SK-N-SH treated with all-trans-retinoic acid at 6 μM for 48 hours (cell line): ENCODE measurements around the gene NHEJ1.

Experiments
- ATAC-seq: fragments of 200-7000 bp; cut with Tn5 transposase; 3 replicates; pipeline ENCODE4 v1.9.1; 2020; ENCODE audit warnings: mild to moderate bottlenecking, moderate library complexity
- ARNTL ChIP-seq: fragments of 450-650 bp; formaldehyde crosslinking; IDR thresholded peaks from 2 replicates; pipeline ENCODE4 v1.5.0; 2020; ENCODE audit warnings: low read depth, mild to moderate bottlenecking, moderate library complexity, borderline replicate concordance
- BACH2 ChIP-seq: fragments of 250-450 bp; sonication (Bioruptor Pico); IDR thresholded peaks from 2 replicates; pipeline ENCODE4 v1.9.0; 2021; ENCODE audit warnings: mild to moderate bottlenecking, borderline replicate concordance
- CREB5 ChIP-seq: fragments of 250-450 bp; sonication (Bioruptor Pico); IDR thresholded peaks from 2 replicates; pipeline ENCODE4 v1.5.1; 2020; ENCODE audit warnings: low read depth, mild to moderate bottlenecking, moderate library complexity
- CSDC2 ChIP-seq: fragments of 250-450 bp; sonication (Bioruptor Pico); IDR thresholded peaks from 2 replicates; pipeline ENCODE4 v1.5.0; 2020; ENCODE audit warnings: mild to moderate bottlenecking, moderate library complexity
- ESRRG ChIP-seq: fragments of 250-450 bp; sonication (Bioruptor Pico); IDR thresholded peaks from 2 replicates; pipeline ENCODE4 v1.6.1; 2021; ENCODE audit warnings: mild to moderate bottlenecking
- GLIS3 ChIP-seq: fragments of 250-450 bp; sonication (Bioruptor Pico); IDR thresholded peaks from 2 replicates; pipeline ENCODE4 v1.5.0; 2020; ENCODE audit warnings: mild to moderate bottlenecking, moderate library complexity
- ISL1 ChIP-seq: fragments of 250-450 bp; sonication (Bioruptor Pico); IDR thresholded peaks from 2 replicates; pipeline ENCODE4 v2.1.2; 2022; ENCODE audit warnings: mild to moderate bottlenecking, moderate library complexity
- OSR1 ChIP-seq: fragments of 250-450 bp; sonication (Bioruptor Pico); IDR thresholded peaks from 2 replicates; pipeline ENCODE4 v1.8.0; 2022; ENCODE audit warnings: moderate library complexity, mild to moderate bottlenecking, inconsistent platforms
- PATZ1 ChIP-seq: fragments of 250-450 bp; sonication (Bioruptor Pico); IDR thresholded peaks from 2 replicates; pipeline ENCODE4 v1.8.0; 2020; ENCODE audit warnings: mild to moderate bottlenecking, moderate library complexity, borderline replicate concordance
- POU6F1 ChIP-seq: fragments of 250-450 bp; sonication (Bioruptor Pico); IDR thresholded peaks from 2 replicates; pipeline ENCODE4 v1.8.0; 2021; ENCODE audit warnings: low read depth, mild to moderate bottlenecking, moderate library complexity, borderline replicate concordance
- PPARA ChIP-seq: fragments of 250-450 bp; sonication (Bioruptor Pico); IDR thresholded peaks from 2 replicates; pipeline ENCODE4 v1.5.0; 2020; ENCODE audit warnings: mild to moderate bottlenecking, borderline replicate concordance
- RARB ChIP-seq: fragments of 250-450 bp; sonication (Bioruptor Pico); IDR thresholded peaks from 2 replicates; pipeline ENCODE4 v1.8.0; 2021; ENCODE audit warnings: mild to moderate bottlenecking, moderate library complexity
- SNAI2 ChIP-seq: fragments of 250-450 bp; sonication (Bioruptor Pico); IDR thresholded peaks from 2 replicates; pipeline ENCODE4 v1.5.0; 2020; ENCODE audit warnings: mild to moderate bottlenecking, moderate library complexity
- TCF4 ChIP-seq: fragments of 250-450 bp; sonication (Bioruptor Pico); IDR thresholded peaks from 2 replicates; pipeline ENCODE4 v1.8.0; 2021; ENCODE audit warnings: mild to moderate bottlenecking, moderate library complexity, borderline replicate concordance
- TOX ChIP-seq: fragments of 250-450 bp; sonication (Bioruptor Pico); IDR thresholded peaks from 2 replicates; pipeline ENCODE4 v1.8.0; 2021; ENCODE audit warnings: mild to moderate bottlenecking, moderate library complexity, borderline replicate concordance
- TSHZ2 ChIP-seq: fragments of 250-450 bp; sonication (Bioruptor Pico); IDR thresholded peaks from 2 replicates; pipeline ENCODE4 v1.5.0; 2020; ENCODE audit warnings: mild to moderate bottlenecking, moderate library complexity
- ZC3H10 ChIP-seq: fragments of 250-450 bp; sonication (Bioruptor Pico); IDR thresholded peaks from 2 replicates; pipeline ENCODE4 v1.5.1; 2021; ENCODE audit warnings: mild to moderate bottlenecking, moderate library complexity
- ZFP3 ChIP-seq: fragments of 250-450 bp; sonication (Bioruptor Pico); IDR thresholded peaks from 2 replicates; pipeline ENCODE4 v1.5.0; 2020; ENCODE audit warnings: mild to moderate bottlenecking, moderate library complexity
- ZFP30 ChIP-seq: fragments of 450-650 bp; formaldehyde crosslinking; IDR thresholded peaks from 2 replicates; pipeline ENCODE4 v1.5.0; 2022; ENCODE audit warnings: mild to moderate bottlenecking, moderate library complexity
- ZNF565 ChIP-seq: fragments of 450-650 bp; formaldehyde crosslinking; conservative IDR thresholded peaks from 2 replicates; pipeline ENCODE4 v1.5.0; 2020; ENCODE audit warnings: low read depth, mild to moderate bottlenecking, moderate library complexity
- ZNF70 ChIP-seq: fragments of 450-650 bp; formaldehyde crosslinking; IDR thresholded peaks from 2 replicates; pipeline ENCODE4 v1.5.0; 2020; ENCODE audit warnings: mild to moderate bottlenecking, moderate library complexity
- TF ChIP-seq, protein P1 (sequence below): fragments of 250-450 bp; sonication (Bioruptor Pico); IDR thresholded peaks from 2 replicates; pipeline ENCODE4 v1.5.1; 2021; ENCODE audit warnings: mild to moderate bottlenecking, moderate library complexity

NHEJ1 gene

GRCh38 chr2:219155054-219155644, 5.5 kb downstream of the NHEJ1 start:
- TF ChIP-seq ZC3H10 (CRISPR knock-in tag) = no peak
- TF ChIP-seq TSHZ2 (CRISPR knock-in tag) = no peak
- no peak for TF ChIP-seq ZNF70
- TF ChIP-seq CSDC2 (CRISPR knock-in tag) = no peak
- TF ChIP-seq TOX = no peak
- no peak for TF ChIP-seq PPARA (CRISPR knock-in tag)
- TF ChIP-seq OSR1 (CRISPR knock-in tag) = no peak
- no peak for TF ChIP-seq ARNTL (CRISPR knock-in tag)
- no peak for TF ChIP-seq ISL1 (CRISPR knock-in tag)
- no peak for TF ChIP-seq SNAI2
- no peak for TF ChIP-seq ZFP30
- TF ChIP-seq CREB5 (CRISPR knock-in tag) = no peak
- TF ChIP-seq RARB = no peak
- no peak for TF ChIP-seq ZFP3 (CRISPR knock-in tag)
- TF ChIP-seq ESRRG (CRISPR knock-in tag) = no peak
- no peak for TF ChIP-seq ZNF565 (CRISPR knock-in tag)
- TF ChIP-seq, protein P1, sequence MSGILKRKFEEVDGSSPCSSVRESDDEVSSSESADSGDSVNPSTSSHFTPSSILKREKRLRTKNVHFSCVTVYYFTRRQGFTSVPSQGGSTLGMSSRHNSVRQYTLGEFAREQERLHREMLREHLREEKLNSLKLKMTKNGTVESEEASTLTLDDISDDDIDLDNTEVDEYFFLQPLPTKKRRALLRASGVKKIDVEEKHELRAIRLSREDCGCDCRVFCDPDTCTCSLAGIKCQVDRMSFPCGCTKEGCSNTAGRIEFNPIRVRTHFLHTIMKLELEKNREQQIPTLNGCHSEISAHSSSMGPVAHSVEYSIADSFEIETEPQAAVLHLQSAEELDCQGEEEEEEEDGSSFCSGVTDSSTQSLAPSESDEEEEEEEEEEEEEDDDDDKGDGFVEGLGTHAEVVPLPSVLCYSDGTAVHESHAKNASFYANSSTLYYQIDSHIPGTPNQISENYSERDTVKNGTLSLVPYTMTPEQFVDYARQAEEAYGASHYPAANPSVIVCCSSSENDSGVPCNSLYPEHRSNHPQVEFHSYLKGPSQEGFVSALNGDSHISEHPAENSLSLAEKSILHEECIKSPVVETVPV (CRISPR knock-in tag) = no peak
- no peak for TF ChIP-seq TCF4
- TF ChIP-seq BACH2 (CRISPR knock-in tag) = no peak
- peak; percentile 75 for ATAC-seq

DNA sequence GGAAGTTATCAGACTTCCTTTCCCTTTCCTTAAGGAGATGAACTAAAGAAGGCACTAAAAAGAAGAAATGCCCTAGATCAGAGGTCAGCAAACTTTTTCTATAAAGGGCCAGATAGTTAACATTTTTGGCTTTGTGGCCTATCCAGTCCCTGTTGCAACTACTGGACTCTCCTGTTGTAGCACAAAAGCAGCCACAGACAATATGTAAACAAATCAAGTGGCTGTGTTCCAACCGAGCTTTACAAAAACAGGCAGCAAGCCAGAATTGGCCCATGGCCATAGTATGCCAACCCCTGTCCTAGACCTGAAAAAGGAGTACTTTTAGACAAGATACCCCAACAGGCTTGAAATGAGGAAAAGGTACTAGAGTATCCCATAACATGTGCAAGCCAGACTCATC, 10.9 kb downstream of the NHEJ1 start:
- TF ChIP-seq OSR1 (CRISPR knock-in tag) = no peak
- TF ChIP-seq ZFP3 (CRISPR knock-in tag) = no peak
- TF ChIP-seq GLIS3 (CRISPR knock-in tag) = no peak
- no peak for TF ChIP-seq POU6F1 (CRISPR knock-in tag)
- no peak for TF ChIP-seq BACH2 (CRISPR knock-in tag)
- no peak for TF ChIP-seq SNAI2
- no peak for TF ChIP-seq CSDC2 (CRISPR knock-in tag)
- TF ChIP-seq ZNF565 (CRISPR knock-in tag) = no peak
- no peak for TF ChIP-seq ZFP30
- no peak; the same call in 2 of the 3 replicates for ATAC-seq

DNA sequence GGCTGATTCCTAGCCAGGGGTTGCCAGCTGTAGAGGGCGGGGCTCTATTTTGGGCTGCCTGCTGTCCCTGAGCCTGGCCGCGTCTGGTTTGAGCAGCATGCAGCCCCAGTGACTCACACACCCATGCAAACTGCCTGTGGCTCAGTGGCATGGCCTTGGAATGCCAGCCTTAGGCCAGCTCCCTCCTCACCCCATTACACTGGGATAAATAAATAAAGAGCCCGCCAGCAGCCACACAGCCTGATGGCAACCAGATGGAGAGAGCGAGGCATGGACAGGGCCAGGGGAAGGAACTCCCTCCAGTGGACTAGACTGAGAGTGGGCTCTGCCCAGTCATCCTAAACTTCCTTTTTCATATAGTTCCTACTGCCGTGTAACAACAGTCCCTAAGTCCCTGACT, 18.3 kb downstream of the NHEJ1 start:
- no peak for TF ChIP-seq TSHZ2 (CRISPR knock-in tag)
- no peak for TF ChIP-seq CSDC2 (CRISPR knock-in tag)
- TF ChIP-seq ZC3H10 (CRISPR knock-in tag) = no peak
- no peak for TF ChIP-seq TCF4
- TF ChIP-seq ZFP30 = no peak
- TF ChIP-seq ISL1 (CRISPR knock-in tag) = no peak
- no peak for TF ChIP-seq PATZ1
- no peak for TF ChIP-seq ZNF70
- TF ChIP-seq PPARA (CRISPR knock-in tag) = no peak
- TF ChIP-seq OSR1 (CRISPR knock-in tag) = no peak
- no peak for TF ChIP-seq BACH2 (CRISPR knock-in tag)
- no peak for TF ChIP-seq ZNF565 (CRISPR knock-in tag)
- no peak for TF ChIP-seq TOX
- TF ChIP-seq, protein P1 (CRISPR knock-in tag) = no peak
- no peak for TF ChIP-seq GLIS3 (CRISPR knock-in tag)
- ATAC-seq = peak; percentile 98
